Osteocyte (in vitro differentiated cells): ENCODE data around the gene CDH4. TPM values are rescaled to one million over a fixed set of nuclear protein-coding genes. Genes with fewer than 3 reads are reported as not detected.

ENCODE experiments used
- DNase-seq: peaks from one replicate; pipeline ENCODE4 v3.0.0; 2021; ENCODE audit warnings: mixed read lengths; ENCODE audit not compliant: unreplicated experiment; ENCODE audit errors: extremely low spot score
- H3K27ac Mint-ChIP-seq: one replicate; pipeline ENCODE4 v1.8.0; 2021; ENCODE audit warnings: mild to moderate bottlenecking, mixed read lengths; ENCODE audit not compliant: unreplicated experiment
- H3K27me3 Mint-ChIP-seq: one replicate; pipeline ENCODE4 v1.8.0; 2021; ENCODE audit warnings: mixed read lengths; ENCODE audit not compliant: unreplicated experiment
- H3K36me3 Mint-ChIP-seq: one replicate; pipeline ENCODE4 v1.8.0; 2021; ENCODE audit warnings: mixed read lengths; ENCODE audit not compliant: unreplicated experiment
- H3K4me1 Mint-ChIP-seq: one replicate; pipeline ENCODE4 v1.8.0; 2021; ENCODE audit warnings: mixed read lengths; ENCODE audit not compliant: unreplicated experiment
- H3K4me3 Mint-ChIP-seq: one replicate; pipeline ENCODE4 v1.8.0; 2021; ENCODE audit warnings: mild to moderate bottlenecking, moderate library complexity, mixed read lengths; ENCODE audit not compliant: unreplicated experiment
- H3K9me3 Mint-ChIP-seq: one replicate; pipeline ENCODE4 v1.8.0; 2021; ENCODE audit warnings: mixed read lengths; ENCODE audit not compliant: unreplicated experiment
- CTCF ChIP-seq: fragments of 200-600 bp; sonication (generic); IDR thresholded peaks from 2 replicates; pipeline ENCODE4 v1.5.0; 2021; ENCODE audit warnings: antibody characterized with exemption, mild to moderate bottlenecking, moderate library complexity
- total RNA-seq: library from RNA; stranded (reverse); gene quantifications from 2 replicates; pipeline ENCODE4 v1.2.1, GENCODE V29; 2021

The CDH4 gene
- total RNA-seq, 1 donor from 2014 or later: 1.3 TPM

- H3K9me3 Mint-ChIP-seq: no peaks in the 10 kb centered on the region
- no peak for TF ChIP-seq CTCF
- no peak overlapping the region for H3K4me3 Mint-ChIP-seq
- no peak overlapping the region for H3K27ac Mint-ChIP-seq
- no peaks in the 10 kb centered on the region for H3K4me1 Mint-ChIP-seq
- no peaks in the 10 kb centered on the region for H3K27me3 Mint-ChIP-seq
- H3K36me3 Mint-ChIP-seq: no peaks in the 10 kb centered on the region
- no peak for DNase-seq
Measured at GRCh38 chr20:61809006-61809770, 557.1 kb downstream of the CDH4 start.

GRCh38 chr20:61810066-61810737 lies 558.1 kb downstream of the CDH4 start:
- Mint-ChIP-seq H3K27me3 (no peaks in the 10 kb centered on the region), H3K27ac (no peak overlapping the region), H3K36me3 (no peaks in the 10 kb centered on the region), H3K4me1 (no peaks in the 10 kb centered on the region), H3K4me3 (no peak overlapping the region), H3K9me3 (no peaks in the 10 kb centered on the region)
- no peak for TF ChIP-seq CTCF
- no peak for DNase-seq

- Mint-ChIP-seq H3K9me3 (no peaks in the 10 kb centered on the region), H3K4me1 (no peaks in the 10 kb centered on the region), H3K27me3 (no peaks in the 10 kb centered on the region), H3K36me3 (no peaks in the 10 kb centered on the region), H3K27ac (no peak overlapping the region), H3K4me3 (no peak overlapping the region)
- no peak for DNase-seq
- no peak for TF ChIP-seq CTCF
Measured at GRCh38 chr20:61810738-61811135, 558.7 kb downstream of the CDH4 start.

- Mint-ChIP-seq H3K4me1 (no peaks in the 10 kb centered on the region), H3K4me3 (no peak overlapping the region), H3K27me3 (no peaks in the 10 kb centered on the region), H3K9me3 (no peaks in the 10 kb centered on the region), H3K36me3 (no peaks in the 10 kb centered on the region), H3K27ac (no peak overlapping the region)
- no peak for DNase-seq
- no peak for TF ChIP-seq CTCF
Measured at GRCh38 chr20:61811166-61811565, 559.1 kb downstream of the CDH4 start.

GRCh38 chr20:61812121-61812844 lies 560.2 kb downstream of the CDH4 start:
- H3K4me1 Mint-ChIP-seq: no peaks in the 10 kb centered on the region
- H3K9me3 Mint-ChIP-seq: no peaks in the 10 kb centered on the region
- H3K4me3 Mint-ChIP-seq: no peak overlapping the region
- no peak for DNase-seq
- TF ChIP-seq CTCF: no peak
- no peaks in the 10 kb centered on the region for H3K27me3 Mint-ChIP-seq
- no peaks in the 10 kb centered on the region for H3K36me3 Mint-ChIP-seq
- no peak overlapping the region for H3K27ac Mint-ChIP-seq
